Muscle layer of duodenum (tissue), 2 donors: ENCODE measurements around the gene COLQ.
"Not testable (repeated sequence)": the region's sequence is repeated elsewhere in the genome, so short reads cannot be mapped to it uniquely, and the experiment has no call there.

Experiments
- H3K27ac ChIP-seq: one replicate; pipeline ENCODE4 v1.7.0; 2013; ENCODE audit warnings: mild to moderate bottlenecking, low read length
- H3K27me3 ChIP-seq: one replicate; pipeline ENCODE4 v1.7.0; 2013; ENCODE audit warnings: low read depth, mild to moderate bottlenecking, control low read depth, low read length
- H3K36me3 ChIP-seq, 2 donors: one replicate each; pipeline ENCODE4 v1.7.0; 2013; ENCODE audit warnings: low read length in 2 of 2, control low read depth in 1 of 2, mild to moderate bottlenecking in 1 of 2; ENCODE audit not compliant: insufficient read depth in 2 of 2, control insufficient read depth in 1 of 2
- H3K4me1 ChIP-seq, 2 donors: one replicate each; pipeline ENCODE4 v1.7.0; 2013; ENCODE audit warnings: low read length in 2 of 2, mild to moderate bottlenecking in 2 of 2, control low read depth in 1 of 2, moderate library complexity in 1 of 2; ENCODE audit not compliant: insufficient read depth in 2 of 2, control insufficient read depth in 1 of 2
- H3K4me3 ChIP-seq, 2 donors: one replicate each; pipeline ENCODE4 v1.7.0; 2013; ENCODE audit warnings: low read length in 2 of 2, low read depth in 1 of 2, mild to moderate bottlenecking in 1 of 2
- H3K9me3 ChIP-seq, 2 donors: one replicate each; pipeline ENCODE4 v1.7.0; 2013; ENCODE audit warnings: low read length in 2 of 2, control low read depth in 1 of 2, mild to moderate bottlenecking in 1 of 2; ENCODE audit not compliant: control insufficient read depth in 1 of 2
- donor health status: healthy.

The COLQ gene

DNA sequence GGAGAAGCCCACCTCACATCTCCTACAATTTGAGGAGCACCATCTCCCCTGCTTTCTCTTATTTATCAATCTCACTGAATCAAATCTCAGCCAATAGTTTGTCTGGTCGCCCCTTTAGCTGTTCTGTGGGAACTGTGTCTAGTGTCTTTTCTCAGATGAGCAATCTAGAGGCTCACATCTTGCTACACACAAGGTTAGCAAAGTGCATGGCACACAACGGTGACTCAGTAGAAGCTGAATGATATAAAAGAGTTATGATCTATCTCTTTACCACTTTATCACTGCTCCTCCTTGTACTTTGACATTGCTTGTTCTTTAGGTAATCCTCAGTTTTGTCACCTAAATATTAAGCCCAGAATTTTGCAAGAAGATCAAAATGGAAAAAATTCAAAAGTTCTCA is 16.8 kb upstream of the COLQ start:
- Histone ChIP-seq H3K36me3 (peaks cover 0 to 3% of the 10 kb centered on the region in 2 donors), H3K27ac (no peak overlapping the region), H3K27me3 (no peaks in the 10 kb centered on the region), H3K9me3 (no peaks in the 10 kb centered on the region), H3K4me3 (no peak overlapping the region), H3K4me1 (no peaks in the 10 kb centered on the region)

DNA sequence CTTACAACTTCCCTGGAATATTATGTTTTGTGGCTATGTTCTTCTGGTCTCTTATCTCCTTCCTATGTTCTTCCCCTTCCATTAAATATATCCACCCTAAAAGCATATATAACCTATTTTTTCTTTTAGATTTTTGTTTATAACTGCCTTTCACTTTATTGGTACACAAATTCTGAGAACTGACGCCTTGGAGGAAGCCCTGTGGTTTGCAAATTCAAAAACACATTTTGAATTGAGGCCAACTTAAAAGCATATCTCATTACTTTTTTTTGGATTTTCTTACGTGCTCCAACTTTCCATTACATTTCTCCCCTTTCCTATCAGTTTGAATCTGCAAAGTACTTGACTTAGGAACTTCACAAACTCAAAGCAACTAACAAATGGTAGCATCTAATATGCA is 15.3 kb upstream of the COLQ start:
- Histone ChIP-seq H3K9me3 (no peaks in the 10 kb centered on the region), H3K27me3 (no peaks in the 10 kb centered on the region), H3K36me3 (peaks cover 0 to 3% of the 10 kb centered on the region in 2 donors), H3K4me3 (no peak overlapping the region), H3K27ac (no peak overlapping the region), H3K4me1 (no peaks in the 10 kb centered on the region)

DNA sequence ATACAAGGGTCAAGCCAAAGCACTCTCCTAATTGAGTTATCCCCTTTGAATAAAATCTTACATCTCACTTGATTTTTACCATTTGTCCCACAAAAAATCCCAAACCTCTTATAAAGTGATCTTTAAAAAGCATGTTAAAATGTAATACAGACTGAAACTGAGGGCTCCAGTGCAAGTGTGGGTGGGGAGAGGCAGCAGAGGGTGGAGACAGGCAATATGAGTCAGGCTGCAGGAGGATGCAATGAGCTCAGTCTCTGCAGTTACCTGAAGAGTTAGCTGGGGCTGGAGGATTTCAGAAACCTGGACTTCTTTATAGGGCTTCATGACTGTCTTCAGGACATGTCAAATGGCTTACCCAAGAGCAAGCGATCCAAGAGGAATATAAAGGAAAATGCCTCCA is 14.2 kb upstream of the COLQ start:
- Histone ChIP-seq H3K27ac (no peak overlapping the region), H3K36me3 (peaks cover 0 to 3% of the 10 kb centered on the region in 2 donors), H3K4me1 (no peaks in the 10 kb centered on the region), H3K4me3 (no peak overlapping the region), H3K27me3 (no peaks in the 10 kb centered on the region), H3K9me3 (no peaks in the 10 kb centered on the region)

DNA sequence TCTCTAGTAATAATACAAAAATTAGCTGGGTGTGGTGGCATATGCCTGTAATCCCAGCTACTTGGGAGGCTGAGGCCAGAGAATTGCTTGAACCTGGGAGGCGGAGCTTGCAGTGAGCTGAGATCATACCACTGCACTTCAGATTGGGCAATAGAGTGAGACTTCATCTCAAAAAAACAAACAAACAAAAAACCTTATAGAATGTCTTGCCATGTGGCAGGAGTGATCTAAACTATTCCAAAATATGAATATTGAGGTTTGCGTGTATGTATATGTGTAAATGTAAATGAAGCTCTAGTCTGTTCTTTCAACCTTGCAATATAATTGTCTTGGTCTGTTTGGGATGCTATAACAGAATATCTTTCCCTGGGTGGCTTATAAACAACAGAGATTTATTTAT is 11.1 kb upstream of the COLQ start:
- H3K36me3 ChIP-seq, H3K27ac ChIP-seq, H3K9me3 ChIP-seq, H3K4me1 ChIP-seq, H3K4me3 ChIP-seq, H3K27me3 ChIP-seq: not testable (repeated sequence)

DNA sequence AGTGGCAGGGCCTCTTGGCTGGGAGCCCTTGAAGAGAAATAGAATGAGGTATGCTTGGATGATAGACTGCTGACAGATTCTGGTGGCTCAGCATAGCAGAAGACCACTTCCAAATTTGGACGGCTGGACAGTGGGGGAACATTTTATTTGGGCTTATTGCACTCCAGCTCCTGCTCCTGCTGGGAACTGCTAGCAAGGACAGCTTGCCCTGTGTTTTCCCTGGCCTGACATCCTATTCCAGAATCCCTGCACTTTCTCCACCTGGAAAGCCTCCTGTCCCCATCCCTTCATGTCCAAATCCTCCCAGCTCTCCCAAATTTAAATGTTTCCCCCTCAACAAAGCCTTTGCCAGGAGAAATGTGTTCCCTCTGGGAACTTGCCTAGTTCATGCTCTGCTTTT is 9.8 kb upstream of the COLQ start:
- Histone ChIP-seq H3K9me3 (no peaks in the 10 kb centered on the region), H3K27ac (no peak overlapping the region), H3K4me3 (no peak overlapping the region), H3K27me3 (no peaks in the 10 kb centered on the region), H3K36me3 (peaks cover 0 to 3% of the 10 kb centered on the region in 2 donors), H3K4me1 (no peaks in the 10 kb centered on the region)

DNA sequence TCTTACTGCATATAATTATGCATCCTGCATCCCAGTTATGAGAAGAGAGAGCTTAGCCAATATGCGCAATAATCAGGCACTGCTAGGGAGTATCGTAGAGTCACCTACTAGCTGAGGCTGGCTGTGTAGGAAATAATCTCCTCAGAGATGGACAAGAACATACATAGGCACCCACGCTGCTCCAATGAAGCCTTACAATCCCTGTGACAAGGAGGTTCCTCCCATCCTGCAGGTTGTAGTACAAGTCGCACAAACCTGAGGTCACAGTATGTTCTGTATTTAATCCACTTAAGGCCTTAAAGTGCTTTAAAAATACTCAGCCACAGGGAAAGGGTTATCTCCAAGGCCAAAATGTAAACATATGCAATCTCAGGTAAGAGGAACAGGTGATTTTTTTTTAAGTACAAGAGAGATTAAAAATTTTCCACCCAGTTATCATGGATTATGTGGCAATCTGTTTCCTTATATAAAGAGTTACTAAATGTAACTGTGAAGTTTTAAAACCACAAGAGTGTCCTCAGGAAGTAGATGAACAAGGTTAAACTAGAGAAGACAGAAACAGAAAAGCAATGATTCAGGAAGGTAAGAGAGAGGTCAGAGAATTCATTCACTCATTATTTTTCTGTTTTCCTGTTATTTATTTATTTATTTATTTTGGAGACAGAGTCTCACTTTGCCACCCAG is 7.5 kb upstream of the COLQ start:
- H3K9me3 ChIP-seq: no peaks in the 10 kb centered on the region
- no peak overlapping the region for H3K4me3 ChIP-seq
- H3K27me3 ChIP-seq: no peaks in the 10 kb centered on the region
- no peaks in the 10 kb centered on the region for H3K4me1 ChIP-seq
- H3K36me3 ChIP-seq: no peaks in the 10 kb centered on the region
- H3K27ac ChIP-seq: no peak overlapping the region

DNA sequence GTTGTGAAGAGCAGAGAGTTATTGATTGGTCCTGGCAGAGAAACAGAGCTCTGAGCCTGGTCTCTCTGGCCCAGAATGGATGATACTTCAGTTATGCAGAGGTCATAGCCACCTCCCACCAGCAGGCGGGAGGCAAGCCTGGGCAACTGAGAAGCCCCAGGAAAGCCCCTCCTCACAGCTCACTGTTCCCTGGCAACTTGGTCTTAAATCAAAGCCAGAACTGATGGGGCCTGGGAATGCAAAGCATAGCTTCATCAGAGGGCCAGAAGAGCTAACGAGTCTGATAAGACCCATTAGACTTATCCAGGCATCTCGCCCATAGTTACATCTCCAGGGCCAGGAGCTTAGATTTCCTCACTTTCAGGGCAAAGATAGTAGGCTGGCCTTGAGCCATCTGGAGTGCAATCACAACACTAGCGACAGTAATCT is 5.5 kb upstream of the COLQ start:
- H3K4me1 ChIP-seq: no peaks in the 10 kb centered on the region
- H3K9me3 ChIP-seq: no peaks in the 10 kb centered on the region
- no peaks in the 10 kb centered on the region for H3K27me3 ChIP-seq
- H3K4me3 ChIP-seq: no peak overlapping the region
- H3K36me3 ChIP-seq: no peaks in the 10 kb centered on the region
- H3K27ac ChIP-seq: no peak overlapping the region

DNA sequence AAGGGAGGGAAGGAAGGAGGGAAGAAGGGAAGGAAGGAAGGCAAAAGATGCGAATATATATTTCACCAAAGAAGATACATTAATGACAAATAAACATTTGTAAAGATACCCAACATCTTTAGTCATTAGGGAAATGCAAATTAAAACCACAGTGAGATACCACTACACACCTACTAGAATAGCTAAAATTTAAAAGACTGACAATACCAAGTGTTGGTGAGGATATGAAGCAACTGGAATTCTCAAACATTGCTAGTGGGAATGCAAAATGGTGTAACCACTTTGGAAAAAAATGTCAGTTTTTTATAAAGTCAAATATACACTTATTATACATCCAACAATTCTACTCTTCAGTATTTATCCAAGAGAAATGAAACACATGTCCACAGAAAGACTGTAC is 4.3 kb upstream of the COLQ start:
- Histone ChIP-seq H3K4me3 (no peak overlapping the region), H3K9me3 (no peaks in the 10 kb centered on the region), H3K27ac (no peak overlapping the region), H3K27me3 (no peaks in the 10 kb centered on the region), H3K4me1 (peaks cover 0 to 8% of the 10 kb centered on the region in 2 donors), H3K36me3 (no peaks in the 10 kb centered on the region)

DNA sequence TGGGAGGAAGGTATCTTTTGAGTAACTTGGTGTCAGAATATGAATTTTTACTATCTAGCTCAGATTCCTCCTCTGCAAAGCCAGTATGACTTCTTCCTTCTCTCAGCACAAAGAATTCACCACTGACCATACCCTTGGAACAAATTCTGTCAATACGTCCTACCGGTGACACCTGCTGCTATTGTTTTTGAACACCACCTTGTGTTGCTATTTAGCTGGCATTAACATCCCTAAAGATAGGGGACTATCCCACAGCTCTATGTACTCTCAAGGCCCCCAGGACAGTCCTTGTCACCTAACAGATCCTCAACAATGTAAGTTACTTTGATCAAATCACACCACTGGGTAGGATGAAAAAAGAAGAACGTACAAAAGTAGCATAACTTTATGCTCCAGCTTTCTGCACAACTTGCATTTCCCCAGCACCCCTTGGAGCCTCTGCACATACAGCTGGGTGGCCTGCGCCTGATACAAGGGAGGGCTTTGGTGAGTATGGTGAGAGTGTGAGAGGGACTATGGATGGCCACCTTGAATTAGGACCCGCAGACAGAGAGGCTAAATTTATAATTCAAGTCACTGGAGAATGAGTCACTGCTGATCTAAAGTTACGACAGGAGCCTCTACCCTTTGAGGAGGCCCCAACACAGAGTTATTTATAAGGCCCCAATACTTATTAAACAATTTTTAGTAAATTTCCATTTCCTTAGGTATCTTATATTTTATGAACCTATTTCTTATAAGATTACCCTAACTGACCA is 2.3 kb upstream of the COLQ start:
- Histone ChIP-seq H3K9me3 (no peaks in the 10 kb centered on the region), H3K4me3 (no peak overlapping the region), H3K36me3 (no peaks in the 10 kb centered on the region), H3K27me3 (no peaks in the 10 kb centered on the region), H3K27ac (no peak overlapping the region), H3K4me1 (peaks cover 0 to 16% of the 10 kb centered on the region in 2 donors)

DNA sequence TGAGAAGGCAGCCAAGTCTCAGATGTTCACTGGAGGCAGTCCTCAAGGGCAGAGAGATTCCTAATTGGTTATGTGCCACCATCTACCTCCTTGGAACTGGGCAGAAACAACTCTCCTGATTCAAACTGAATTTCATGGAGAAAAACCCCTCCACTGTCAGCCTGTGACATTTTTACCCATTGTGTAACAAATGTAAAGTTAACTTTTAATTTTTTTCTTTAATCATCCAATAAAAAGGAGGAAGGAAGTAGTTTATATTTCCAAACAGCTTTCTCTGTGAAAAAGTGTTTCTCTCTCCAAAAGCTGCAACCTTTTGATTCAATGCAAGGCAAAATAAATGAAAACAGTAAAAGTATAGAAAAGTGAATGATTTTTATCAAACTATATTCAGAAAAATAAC is 510 bp upstream of the COLQ start:
- Histone ChIP-seq H3K36me3 (no peaks in the 10 kb centered on the region), H3K27ac (no peak overlapping the region), H3K4me3 (no peak overlapping the region), H3K27me3 (no peaks in the 10 kb centered on the region), H3K9me3 (no peaks in the 10 kb centered on the region), H3K4me1 (peaks cover 0 to 16% of the 10 kb centered on the region in 2 donors)

DNA sequence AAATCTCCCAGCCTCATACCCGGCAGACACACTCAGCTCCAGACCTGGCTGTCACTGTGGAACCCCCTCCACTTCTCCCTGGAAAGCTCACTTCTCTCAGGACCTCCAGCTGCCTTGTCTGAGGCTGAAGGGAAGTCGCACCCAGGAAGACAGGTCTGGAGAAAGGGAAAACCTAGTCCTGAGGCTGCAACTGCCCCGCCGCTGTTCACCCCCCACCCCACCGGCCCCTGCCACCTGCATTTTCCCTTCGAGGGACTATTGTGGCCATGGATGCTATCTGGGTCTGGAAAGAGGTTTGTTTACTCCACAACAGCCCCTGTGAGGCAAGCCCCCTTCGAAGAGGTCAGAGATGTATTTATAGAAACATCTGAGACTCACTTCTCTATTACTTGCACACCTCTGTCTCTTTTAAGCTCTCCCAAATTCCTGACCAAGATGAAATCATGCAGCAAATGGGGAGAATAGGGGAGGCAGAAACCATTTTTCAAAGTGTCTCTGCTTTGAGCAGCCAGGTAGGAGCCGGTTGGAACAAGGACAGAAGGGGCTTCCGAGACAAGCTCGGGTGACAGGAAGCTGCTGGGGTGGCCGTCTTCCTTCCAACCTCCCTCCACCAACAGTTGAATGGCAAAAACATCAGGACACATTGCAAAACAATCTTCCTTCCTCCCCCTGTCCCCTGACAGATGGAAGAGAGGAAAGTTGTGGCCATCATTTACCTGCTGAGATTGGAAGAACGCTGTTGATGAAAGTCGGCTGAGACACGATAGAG is 518 bp downstream of the COLQ start:
- no peaks in the 10 kb centered on the region for H3K27me3 ChIP-seq
- H3K4me3 ChIP-seq: peak overlapping the region; percentile 11 to 19
- no peak overlapping the region for H3K27ac ChIP-seq
- H3K4me1 ChIP-seq: peaks cover 0 to 16% of the 10 kb centered on the region in 2 donors
- H3K9me3 ChIP-seq: no peaks in the 10 kb centered on the region
- H3K36me3 ChIP-seq: no peaks in the 10 kb centered on the region
